GM12801 (cell line): ENCODE data around the gene KARS1.

Experiments used
- CTCF ChIP-seq: IDR thresholded peaks from one replicate; pipeline ENCODE4 v1.5.1; 2011; ENCODE audit warnings: control low read depth; ENCODE audit not compliant: insufficient read length; ENCODE audit errors: extremely low read depth

Gene KARS1

GRCh38 chr16:75593308-75593707, 54.2 kb downstream of the KARS1 start:
- TF ChIP-seq CTCF: no peak

DNA sequence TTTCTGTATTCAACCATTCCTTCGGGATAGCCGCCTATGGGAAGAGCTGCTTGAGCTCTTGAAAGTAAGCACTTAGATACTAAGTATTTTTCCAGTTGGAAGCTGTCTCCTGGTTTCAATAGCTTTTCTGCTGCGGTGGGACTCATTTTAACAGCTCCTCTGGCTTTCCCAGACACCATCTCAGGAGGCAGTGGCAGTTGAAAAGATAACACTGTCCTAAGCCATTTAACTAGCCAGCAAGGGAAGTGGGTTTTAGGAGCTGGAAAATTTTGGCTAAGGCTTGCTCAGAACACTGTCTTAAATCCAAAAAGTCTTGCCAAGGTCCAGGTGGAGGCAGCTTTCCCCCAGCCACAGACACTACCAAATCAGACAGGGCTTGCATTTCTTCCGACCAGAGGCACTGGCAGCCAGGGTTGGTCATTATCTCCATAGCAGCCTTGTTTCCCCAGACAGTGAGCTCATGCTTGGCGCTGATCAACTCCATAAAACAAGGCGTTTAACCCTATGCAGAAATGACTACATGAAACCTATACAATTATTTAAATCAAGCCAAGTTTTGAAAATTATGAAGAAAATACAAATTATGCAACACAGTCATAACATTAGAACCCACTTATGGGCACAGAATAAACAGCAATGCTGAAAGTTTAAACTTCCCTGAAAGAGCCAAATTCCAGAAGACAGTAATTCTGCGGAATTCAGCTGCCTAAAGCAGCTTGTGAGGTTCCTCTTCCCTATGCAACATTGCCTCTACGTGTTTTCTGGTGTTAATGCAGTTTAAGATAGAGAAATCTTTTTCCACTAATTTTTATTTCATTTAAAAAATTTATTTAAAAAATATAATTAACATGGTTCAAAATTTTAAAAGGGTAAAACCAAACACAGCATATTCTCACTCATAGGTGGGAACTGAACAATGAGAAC, 56.3 kb downstream of the KARS1 start:
- TF ChIP-seq CTCF: no peak

DNA sequence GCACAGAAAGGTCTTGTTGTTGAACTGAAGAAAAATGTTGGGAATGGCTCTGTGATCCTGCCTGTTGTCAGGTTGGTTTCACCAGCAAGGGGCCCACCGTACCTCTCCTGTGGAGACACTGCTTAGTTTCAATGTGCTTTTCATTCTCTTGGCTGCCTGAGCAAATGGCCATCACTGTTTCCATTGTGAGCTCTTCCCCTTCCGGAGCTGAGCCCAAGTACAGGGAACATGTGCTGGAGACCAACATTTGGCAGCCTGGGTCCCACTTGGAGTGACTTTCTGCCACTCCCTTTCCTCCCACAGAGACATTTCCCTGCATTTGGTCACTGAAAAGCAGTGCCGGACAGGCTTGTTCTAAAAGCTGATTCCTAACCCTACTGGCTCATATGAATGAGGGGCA, 58.2 kb downstream of the KARS1 start:
- no peak for TF ChIP-seq CTCF

DNA sequence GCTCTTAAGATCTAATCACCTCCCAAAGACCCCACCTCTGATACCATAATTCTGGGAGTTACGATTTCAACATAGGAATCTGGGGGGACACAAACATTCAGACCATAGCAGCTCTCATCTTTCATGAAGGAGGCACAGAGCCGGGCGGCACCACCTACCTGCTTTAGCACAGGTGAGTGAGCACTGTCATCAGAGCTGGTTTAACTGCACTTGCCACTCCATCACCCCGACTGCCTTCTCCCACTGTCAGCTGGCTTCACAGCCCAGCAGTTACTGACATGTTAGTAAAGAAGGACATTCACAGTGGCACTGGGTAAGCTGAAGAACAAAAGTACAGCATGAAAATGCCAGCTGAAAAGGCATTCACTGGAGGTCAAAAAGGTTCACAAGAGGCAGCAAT, 58.7 kb downstream of the KARS1 start:
- TF ChIP-seq CTCF: no peak

DNA sequence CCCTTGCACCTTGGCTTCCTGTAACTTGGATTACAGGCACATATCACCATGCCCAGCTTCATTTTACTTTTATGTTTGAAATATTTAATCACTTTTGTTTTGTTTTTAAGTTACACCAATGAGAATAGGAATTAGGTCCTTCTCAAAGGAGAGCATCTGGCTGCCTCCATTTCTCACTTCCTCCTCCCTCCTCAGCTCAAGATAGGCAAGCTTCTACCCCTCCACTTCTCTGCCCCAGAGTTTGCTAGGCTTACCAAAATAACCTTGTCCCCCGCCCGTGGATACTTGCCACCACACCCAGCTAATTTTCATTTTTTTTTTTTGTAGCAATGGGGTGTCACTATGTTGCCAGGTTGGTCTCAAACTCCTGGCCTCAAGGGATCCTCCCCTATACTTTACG, 63.4 kb downstream of the KARS1 start:
- TF ChIP-seq CTCF: no peak

DNA sequence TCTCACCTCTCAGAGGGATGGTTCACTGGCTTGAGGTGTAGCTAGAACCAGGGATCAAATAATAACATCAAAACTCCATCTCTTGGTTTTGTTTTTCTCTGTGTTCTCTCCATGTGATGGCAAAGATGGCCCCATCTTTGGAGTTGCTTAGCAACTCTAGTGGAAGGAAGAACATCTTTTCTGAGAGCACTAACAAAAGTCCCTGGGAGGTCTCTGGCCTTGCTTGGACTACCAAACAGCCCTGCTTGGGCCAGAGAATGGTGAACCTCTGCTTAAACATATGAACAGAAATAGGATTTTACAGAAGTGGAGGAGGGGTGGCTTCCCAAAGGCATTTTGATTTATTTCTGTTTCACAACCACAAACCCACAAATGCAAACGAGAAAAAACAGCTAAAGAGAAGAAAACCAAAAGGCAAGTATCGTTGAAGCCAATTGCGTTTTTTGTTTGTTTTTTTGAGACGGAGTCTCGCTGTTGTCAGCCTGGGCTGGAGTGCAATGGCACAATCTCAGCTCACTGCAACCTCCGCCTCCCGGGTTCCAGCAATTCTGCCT, 68.1 kb downstream of the KARS1 start:
- no peak for TF ChIP-seq CTCF

- no peak for TF ChIP-seq CTCF
These were observed 68.7 kb downstream of the KARS1 start for GRCh38 chr16:75578725-75579124.
